ENCODE measurements around the gene HACD1.
"Not testable (repeated sequence)": the region's sequence is repeated elsewhere in the genome, so short reads cannot be mapped to it uniquely, and the experiment has no call there.

Gene HACD1

DNA sequence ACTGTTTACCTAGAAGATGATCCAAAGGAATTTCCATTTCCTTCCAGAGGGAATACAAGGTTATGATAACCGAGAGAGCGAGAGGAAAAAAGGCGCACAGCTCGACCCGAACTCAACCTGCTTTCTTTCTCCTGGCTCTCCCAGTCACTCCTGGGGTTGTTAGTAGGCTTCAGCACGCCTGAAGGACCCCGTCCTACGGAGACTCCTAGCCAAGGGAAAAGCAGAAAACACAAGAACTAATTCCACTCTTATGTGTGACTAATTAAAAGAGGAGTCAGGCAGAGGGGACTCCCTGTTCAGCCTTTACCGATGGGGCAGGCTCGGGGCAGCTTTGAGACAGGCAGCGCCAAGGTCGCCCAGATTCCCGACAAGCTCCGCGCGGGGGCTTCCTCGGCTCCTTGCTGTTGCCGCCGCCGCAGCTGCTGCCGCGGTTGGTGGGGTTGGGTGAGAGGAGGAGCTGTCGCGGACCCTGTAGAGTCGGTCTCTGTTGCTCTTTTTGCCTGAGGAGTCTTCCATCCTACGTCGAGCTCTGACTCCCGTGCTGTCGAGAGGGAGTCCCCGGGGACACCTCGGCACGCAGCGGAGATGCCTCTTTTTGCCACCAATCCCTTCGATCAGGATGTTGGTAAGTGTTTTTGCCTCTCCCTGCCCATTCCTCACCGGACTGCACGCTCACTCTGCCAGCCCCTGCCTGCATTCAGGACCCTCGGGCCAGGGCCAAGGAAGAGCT, 26.7 kb upstream of the HACD1 start, which contains the start of gene STAM:
Gene STAM (plus strand): TSS at position 397 of the 730 bp plus-strand sequence. CDS start 189 bp downstream, at position 586.
- peak; percentile 64 to 98 (median 84) for DNase-seq

DNA sequence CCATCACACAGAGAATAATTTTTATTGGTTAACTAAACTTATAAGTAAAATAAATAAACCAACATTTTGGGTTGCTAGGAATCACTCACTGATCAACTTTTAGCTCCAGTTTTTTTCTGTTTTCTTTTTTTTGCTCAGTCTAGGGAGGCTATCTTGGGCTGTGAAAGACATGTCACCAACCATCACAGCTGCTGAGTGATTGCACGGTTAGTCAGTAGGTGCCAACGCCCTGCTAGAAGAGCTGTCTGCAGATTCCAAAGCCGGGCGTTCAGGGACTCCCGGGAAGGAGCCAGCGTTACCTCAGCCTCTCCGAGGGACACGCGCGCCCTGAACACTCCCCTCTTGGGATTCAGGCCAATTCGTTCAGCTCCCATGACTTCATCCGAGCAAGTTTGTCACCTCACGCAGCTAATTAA, 26.2 kb upstream of the HACD1 start:
- DNase-seq, result peak in 27 of 51 donors; percentile 22 to 88 (median 61)

DNA sequence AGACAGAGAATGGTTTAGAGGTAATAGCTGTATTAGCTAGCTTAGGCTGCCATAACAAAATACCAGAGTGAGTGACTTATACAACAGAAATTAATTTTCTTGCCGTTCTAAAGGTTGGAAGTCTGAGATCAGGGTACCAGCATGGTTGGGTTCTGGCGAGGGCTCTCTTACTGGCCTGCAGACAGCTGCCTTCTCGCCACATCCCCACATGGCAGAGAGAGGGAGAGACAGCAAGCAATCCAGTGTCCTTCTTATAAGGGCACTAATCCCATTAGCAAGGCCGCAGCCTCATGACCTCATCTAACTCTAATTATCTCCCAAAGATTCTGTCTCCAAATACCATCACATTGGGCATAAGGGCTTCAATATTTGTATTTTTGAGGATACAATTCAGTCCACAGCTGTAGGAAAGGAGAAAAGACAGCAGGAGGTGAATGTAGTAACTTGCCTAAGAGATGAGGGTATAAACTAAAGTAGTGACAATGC, 23.2 kb upstream of the HACD1 start:
- no peak for DNase-seq

DNA sequence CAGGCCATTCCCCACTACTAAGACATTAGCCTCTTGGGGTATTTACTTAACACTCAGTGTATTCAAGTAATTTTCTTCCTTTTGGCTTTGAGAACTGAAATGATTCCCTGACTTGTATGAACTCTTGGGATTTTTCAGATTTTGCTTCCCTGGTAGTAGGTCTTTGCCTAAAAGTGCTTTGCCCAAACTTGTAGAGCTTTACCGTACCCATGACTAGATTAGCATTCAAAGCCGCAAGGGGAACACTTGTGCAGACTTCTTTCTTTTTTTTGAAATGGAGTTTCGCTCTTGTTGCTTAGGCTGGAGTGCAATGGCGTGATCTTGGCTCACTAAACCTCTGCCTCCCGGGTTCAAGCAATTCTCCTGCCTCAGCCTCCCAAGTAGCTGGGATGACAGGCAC, 20.7 kb upstream of the HACD1 start:
- no peak for DNase-seq

DNA sequence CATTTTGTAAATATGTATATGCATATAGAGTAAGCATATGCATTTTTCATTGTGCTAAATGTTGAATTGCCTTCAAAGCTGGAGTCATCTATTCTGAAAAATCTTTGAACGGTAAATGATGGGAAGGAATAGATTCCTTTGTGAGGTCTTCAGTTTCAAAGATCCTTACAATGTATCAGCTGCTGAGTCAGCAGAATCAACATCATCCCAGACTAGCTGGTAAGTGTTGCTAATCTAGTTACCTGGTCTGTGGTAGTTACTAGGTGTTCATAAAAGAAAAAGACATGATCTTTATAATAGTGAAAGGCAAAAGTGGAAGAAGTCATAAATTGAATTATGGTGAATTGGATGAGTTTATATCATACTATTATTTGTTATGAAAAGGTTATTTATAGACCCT, 16.2 kb upstream of the HACD1 start:
- no peak for DNase-seq

DNA sequence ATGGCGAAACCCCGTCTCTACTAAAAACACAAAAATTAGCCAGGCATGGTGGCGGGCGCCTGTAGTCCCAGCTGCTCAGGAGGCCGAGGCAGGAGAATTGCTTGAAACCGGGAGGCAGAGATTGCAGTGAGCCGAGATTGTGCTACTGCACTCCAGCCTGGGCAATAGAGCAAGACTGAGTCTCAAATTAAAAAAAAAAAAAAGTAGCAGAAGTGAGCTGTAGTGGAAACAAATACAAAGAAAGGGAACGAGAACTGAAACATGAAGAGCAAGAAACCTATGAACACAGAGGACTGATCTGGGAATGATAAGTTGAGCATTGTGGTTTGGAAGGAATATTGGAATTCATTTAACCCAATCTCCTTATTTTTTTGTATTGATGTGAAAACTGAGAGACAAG, 15.4 kb upstream of the HACD1 start:
- DNase-seq, result not testable (repeated sequence)

DNA sequence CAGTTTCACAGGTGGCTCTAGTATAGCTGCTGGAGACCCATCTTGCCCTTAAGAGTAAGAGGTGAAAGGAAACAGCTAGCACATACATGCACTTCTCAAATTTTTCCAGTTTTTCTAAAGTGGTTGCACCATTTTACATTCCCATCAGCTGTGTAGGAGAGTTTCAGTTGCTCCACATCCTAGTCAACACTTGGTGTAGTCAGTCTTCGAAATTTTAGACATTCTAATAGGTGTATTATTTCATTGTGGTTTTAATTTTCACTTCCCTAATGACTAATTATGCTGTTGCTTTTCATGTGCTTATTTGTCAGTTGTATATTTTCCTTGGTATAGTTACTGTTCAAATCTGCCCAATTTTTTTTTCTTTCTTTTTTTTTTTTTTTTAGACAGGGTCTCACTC, 9.5 kb upstream of the HACD1 start:
- DNase-seq, result no peak

DNA sequence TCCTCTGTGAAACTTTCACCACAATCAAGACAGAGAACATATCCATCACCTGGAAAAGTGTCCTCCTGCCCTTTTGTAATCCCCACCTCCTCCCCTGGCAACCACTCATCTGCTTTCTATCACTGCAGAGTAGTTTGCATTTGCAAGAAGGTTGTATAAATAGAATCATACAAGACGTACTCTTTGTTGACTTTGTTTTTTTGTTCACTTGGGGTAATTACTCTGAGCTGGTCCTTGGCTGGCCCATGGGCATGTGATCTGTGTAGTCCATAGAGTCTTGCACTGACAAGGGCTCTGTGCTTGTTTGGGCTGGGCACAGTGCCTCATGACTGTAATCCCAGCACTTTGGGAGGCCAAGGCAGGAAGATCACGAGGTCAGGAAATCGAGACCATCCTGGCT, 7.8 kb upstream of the HACD1 start:
- DNase-seq, result no peak

DNA sequence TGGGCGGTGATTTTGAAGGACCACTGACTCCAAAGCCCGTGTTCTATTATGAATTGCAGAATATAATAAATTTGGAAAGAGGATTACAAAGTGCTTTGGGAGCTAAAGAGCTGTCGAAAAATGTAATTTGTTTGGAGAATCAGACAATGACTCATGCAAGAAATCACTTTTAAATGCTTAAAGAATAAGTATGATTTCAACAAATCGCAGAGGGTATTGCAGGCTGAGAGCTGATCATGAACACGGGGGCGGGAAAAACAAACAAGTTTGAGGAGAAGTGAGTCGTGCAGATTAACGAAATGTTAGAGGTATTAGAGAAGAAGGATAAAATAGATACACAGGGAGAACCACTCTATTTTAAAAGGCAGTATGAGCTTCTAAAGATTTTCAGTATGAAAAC, 4.9 kb upstream of the HACD1 start:
- DNase-seq, result no peak

DNA sequence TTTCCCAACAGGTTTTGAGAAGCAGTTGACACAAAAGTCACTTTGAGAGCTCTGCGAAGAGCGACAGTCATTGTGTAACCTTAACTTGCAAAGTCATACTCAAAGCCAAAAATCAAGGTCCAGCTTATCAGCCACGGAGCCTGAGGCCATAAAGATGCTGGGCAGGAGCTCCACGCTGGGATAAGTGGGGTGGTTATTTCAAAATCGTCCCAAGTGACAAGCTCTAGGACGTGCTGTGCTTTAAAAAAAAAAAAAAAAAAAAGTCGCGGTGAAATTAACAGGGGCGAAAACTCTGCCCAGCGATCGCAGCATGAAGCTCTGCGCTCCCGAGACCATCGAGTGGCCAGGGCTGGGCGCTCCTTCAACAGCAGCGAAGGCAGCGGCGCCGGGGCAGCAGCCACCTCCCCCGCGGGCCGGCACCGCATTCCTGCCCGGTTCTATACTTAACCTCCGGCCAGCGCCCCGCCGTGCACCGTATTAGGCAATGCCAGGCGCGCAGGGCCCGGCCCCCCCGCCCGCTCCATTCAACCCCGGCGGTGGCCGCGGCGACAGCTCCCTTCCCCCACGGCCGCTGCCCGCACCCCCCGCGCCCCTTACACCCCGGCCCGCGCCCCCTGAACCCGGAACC, 657 bp downstream of the HACD1 start:
- DNase-seq, result peak in 40 of 51 donors; percentile 1 to 65 (median 30)

DNA sequence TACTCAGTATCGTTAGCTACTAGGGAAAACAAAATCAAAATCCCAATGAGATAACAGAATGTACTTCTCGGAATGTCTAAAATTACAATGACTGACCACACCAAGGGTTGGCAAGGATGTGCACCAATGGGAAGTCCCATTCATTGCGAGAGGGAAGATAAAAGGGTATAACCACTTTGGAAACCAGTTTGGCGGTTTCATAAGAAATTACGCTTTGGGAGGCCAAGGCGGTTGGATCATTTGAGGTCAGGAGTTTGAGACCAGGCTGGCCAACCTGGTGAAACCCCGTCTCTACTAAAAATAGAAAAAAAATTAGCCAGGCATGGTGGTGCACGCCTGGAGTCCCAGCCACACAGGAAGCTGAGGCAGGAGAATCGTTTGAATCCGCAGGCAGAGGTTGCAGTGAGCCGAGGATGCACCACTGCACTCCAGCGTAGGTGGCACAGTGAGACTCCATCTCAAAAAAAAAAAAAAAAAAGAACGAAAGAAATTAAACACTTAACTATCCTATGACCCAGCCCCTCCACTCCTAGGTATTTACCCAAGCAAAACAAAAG, 7.6 kb downstream of the HACD1 start:
- DNase-seq, result no peak

DNA sequence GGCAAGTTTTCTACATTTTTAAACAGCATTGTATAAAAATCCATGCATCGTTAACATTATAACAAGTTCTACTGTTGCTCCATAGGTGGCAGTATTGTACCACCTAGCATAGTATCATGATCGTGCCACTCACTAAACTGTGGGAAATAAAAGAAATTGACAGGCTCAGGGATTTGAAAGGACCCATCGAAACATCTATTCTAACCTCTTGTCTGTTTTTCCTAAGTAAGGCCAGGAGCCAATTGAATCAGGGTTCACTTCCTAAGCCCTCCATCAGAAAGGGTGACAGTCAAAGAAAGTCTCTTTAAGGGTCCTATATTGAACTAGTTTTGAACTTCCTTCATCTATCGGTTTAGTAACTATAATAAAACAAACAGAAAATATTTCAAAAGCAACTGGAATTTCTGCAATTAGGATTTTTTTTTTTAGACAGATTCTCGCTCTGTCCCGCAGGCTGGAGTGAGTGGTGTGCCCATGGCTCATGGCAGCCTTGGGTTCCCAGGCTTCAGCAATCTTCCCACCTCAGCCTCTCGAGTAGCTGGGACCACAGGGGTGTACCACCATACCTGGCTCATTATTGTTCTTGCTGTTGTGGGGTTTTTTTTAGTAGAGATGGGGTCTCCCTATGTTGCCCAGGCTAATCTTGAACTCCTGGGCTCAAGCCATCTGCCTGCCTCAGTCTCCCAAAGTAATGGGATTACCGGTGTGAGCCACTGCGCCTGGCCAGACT, 9.4 kb downstream of the HACD1 start:
- DNase-seq, result peak in 4 of 51 donors; percentile 2 to 63 (median 13)

DNA sequence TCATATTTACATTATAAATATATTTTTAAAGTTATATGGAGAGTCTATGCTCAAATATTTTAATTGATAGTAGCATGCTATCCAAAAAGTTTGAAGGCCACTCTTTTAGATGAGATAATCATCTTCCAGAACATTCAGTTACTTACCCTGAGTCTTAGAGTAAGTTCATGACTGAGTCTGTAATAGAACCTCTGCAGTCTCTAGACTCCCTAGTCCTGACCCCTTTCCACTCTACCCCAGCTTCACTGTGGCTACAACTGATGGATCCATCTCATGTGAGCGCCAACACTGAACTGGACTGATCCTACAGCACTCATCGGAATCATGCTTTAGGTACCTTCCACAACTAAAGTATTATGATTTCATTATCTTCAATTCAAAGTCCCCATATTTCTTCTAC, 10.1 kb downstream of the HACD1 start:
- DNase-seq, result no peak

DNA sequence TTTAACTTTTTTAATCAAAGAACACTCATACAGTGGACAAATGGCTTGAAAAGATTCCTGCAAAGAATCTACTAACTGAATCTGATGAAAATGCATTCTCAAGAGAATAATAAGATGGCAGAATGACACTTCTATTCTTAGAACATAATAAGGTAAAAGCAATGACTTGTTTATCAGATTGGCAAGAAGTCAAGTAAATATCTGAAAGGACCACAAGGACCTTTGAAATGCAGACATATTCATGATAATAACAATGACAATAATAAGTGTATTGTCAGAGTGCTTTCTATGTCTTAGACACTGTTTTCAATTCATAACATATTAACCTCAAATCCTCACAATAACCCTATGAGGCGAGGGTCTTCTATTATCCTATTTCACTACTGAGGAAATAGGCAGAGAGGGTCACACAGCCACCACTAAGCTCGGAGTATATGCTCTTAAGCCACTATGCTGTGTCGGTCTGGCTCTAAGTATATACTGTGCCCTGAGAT, 10.6 kb downstream of the HACD1 start:
- DNase-seq, result no peak

DNA sequence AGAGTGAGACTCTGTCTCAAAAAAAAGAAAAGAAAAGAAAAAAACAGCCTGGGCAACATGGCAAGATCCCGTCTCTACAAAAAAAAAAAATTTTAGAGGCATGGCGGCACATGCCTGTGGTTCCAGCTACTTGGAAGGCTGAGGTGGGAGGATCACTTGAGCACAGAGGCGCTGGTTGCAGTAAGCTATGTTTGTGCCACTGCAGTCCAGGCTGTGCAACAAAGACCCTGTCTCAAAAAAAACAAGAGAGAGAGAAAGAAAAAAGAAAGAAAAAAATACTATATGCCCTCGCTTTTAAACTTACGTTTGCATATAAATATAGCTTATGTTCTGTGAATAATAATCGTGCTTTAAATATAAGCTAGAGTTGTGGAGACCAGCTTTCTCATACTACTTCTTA, 11.2 kb downstream of the HACD1 start:
- DNase-seq, result no peak

DNA sequence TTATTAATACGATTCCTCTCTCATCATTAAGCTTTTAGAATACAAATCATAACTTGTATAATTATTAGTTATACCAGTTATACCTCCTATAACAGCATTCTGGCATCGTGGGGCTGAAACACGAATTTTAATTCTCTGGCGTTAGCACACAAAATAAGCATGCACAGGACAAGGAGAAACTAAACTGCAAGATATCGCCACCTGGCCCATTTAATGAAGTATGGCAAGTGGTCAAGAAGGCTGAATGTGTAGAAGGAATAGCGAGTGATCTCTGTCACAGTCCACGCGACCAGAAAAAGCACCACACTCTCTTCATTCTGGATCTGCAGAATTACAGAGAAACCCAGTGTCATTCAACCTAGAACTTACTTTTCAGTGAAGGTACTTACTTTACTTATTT, 18.1 kb downstream of the HACD1 start:
- DNase-seq, result no peak

DNA sequence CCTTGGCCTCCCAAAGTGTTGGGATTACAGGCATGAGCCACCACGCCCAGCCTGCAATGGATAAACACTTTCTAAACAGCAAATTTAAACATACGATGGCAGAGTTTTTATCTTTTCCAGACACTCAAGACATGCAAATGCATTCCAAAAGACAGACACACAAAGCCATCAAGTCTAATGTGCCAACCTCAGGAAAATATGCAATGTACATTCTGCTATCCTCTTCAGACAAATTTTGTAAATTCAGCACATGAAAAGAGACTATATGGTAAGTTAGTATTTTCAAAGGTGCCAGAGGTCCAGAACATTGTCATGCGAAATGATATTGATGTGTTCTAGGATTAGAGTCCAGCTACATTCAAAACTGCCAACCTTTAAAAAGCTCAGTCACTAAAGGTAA, 19.8 kb downstream of the HACD1 start:
- no peak for DNase-seq

DNA sequence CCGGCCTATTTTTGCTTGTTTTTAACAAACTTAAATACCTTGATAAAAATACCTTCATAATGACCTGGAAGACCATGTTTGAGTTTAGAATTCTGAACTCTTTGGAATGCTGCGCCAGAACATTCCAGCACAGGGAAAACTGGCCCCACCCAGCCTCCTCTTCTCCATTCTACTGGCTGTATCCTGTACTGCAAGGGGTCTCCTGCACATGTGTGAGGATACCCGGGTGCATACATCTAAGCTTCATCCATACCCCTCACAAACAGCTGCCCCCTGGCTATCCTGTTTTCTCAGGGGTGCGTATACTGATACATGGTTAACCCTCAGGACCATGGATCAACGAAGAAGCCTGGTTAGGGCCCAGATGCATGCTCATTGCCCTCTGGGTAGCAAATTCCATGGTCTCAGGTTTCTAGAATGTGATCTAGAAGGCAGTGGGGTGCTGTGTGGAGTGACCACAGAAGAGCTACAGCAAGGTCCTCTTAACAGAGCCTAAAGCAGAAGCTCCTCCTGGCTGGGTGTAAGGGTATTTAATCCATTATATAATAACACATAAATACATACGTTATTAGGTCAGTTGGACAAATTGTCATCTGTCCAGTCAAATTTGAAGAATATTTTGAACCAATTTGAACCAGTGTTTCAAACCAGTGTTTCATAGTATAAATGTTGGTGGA, 26.1 kb downstream of the HACD1 start:
- DNase-seq, result no peak

DNA sequence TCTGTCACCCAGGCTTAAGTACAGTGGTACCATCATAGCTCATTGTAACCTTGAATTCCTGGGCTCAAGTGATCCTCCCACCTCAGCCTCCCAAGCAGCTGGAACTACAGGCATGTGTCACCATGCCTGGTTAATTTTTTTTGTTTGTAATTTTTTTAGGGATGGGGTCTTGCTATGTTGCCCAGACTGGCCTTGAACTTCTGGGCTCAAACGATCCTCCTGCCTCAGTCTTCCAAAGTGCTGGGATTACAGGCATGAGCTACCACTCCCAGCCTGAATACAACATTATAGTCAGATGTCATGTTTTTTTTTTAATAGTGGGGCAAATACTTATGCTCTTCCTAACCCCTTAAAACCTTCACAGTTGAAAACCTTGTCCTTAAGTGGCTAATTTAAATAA, 27.9 kb downstream of the HACD1 start:
- not testable (repeated sequence) for DNase-seq

DNA sequence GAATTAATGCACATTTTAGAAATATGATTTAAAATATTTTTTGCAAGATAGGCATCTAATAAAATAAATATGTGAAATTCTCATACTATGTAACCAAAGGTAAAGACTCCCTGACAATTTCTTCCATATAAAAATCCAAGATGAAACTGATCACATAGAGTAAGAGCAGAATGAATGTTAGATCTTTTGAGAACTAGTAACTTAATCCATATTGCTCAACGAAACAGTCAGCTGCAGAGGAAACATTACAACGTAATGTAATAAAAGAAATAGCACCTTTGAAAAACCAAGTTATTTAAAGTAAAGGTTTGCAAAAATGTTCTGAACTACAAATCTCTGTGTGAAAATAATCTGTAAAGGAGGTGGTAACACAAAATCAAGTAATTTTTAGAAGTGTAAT, 28.8 kb downstream of the HACD1 start:
- DNase-seq, result no peak

DNA sequence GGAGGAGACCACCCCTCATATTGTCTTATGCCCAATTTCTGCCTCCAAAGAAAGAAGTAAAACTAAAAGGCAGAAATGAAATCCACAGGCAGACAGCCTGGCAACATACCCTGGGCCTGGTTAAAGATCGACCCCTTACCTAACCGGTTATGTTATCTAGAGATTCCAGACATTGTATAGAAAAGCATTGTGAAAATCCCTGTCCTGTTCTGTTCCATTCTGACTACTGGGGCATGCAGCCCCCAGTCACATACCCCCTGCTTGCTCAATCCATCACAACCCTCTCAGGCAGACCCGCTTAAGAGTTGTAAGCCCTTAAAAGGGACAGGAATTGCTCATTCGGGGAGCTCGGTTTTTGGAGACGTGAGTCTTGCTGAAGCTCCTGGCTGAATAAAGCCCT, 29.9 kb downstream of the HACD1 start:
- not testable (repeated sequence) for DNase-seq

Data from hypothalamus (tissue), 51 donors.